Measurements from ENCODE around the gene MYT1.

DNA sequence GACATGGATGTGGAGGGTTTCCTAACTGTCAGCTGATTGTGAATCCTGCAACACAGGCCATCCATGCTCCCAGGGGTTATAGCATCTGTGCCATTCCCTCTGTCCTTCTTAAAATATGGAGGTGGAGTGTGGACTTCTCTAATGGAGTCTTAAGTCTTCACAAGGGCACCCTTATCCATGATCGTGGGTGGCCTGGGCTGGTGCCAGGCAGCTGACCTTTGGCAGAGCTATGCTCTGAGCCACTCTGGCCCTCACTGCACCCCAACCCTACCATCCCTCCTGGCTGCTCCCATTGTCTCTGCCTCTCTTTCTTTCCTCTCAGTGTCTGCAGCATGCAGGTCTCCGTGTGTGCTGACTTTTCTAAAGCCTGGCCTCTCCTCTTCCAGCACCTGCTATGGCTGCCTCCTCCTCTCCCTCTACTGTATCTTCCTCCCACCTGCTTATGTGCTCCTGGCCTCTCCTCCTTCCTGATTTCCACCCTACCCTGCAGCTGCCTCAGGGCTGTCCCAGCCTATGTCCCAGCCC lies 80.1 kb downstream of the MYT1 start:
- TF ChIP-seq, protein P1, sequence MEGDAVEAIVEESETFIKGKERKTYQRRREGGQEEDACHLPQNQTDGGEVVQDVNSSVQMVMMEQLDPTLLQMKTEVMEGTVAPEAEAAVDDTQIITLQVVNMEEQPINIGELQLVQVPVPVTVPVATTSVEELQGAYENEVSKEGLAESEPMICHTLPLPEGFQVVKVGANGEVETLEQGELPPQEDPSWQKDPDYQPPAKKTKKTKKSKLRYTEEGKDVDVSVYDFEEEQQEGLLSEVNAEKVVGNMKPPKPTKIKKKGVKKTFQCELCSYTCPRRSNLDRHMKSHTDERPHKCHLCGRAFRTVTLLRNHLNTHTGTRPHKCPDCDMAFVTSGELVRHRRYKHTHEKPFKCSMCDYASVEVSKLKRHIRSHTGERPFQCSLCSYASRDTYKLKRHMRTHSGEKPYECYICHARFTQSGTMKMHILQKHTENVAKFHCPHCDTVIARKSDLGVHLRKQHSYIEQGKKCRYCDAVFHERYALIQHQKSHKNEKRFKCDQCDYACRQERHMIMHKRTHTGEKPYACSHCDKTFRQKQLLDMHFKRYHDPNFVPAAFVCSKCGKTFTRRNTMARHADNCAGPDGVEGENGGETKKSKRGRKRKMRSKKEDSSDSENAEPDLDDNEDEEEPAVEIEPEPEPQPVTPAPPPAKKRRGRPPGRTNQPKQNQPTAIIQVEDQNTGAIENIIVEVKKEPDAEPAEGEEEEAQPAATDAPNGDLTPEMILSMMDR (conservative IDR thresholded peaks at IDR 0.05): no peak
- TF ChIP-seq ZFX (IDR thresholded peaks at IDR 0.05): no peak
